Fibroblast of pulmonary artery (primary cell): Measurements from ENCODE around the gene TDRD15.

Experiments
- DNase-seq: peaks from one replicate; pipeline ENCODE4 v3.0.0-alpha.2; 2010; ENCODE audit warnings: low read depth
- H3K4me3 ChIP-seq: replicated peaks from 2 replicates; pipeline ENCODE4 v1.5.1; 2011; ENCODE audit warnings: low read depth, mild to moderate bottlenecking, control low read depth, low read length, moderate library complexity
- TF ChIP-seq, protein P1 (sequence below): IDR thresholded peaks from 2 replicates; pipeline ENCODE4 v1.5.1; 2011; ENCODE audit warnings: mild to moderate bottlenecking, control low read depth, low read length, inconsistent platforms; ENCODE audit errors: missing control alignments

TDRD15 gene

DNA sequence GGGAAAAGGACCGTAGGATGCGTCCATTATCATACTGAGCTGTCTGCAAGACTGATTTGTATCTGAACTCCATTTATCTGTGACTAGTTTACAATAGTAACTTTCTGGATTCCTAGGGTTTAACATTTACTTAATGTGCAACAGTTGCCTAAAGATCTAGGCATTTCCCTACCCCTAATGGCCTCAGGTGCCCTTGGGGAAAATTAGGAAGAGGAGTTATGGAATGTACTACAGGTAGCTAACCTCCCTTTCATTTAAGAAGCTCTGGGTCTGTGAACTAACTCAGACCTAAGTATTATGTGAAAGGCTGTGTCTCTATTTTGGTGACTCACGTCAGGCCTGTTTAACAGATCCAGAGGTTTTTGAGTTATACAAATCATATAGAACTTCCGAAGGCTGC is 59.5 kb downstream of the TDRD15 start:
- DNase-seq, result no peak
- TF ChIP-seq, protein P1, sequence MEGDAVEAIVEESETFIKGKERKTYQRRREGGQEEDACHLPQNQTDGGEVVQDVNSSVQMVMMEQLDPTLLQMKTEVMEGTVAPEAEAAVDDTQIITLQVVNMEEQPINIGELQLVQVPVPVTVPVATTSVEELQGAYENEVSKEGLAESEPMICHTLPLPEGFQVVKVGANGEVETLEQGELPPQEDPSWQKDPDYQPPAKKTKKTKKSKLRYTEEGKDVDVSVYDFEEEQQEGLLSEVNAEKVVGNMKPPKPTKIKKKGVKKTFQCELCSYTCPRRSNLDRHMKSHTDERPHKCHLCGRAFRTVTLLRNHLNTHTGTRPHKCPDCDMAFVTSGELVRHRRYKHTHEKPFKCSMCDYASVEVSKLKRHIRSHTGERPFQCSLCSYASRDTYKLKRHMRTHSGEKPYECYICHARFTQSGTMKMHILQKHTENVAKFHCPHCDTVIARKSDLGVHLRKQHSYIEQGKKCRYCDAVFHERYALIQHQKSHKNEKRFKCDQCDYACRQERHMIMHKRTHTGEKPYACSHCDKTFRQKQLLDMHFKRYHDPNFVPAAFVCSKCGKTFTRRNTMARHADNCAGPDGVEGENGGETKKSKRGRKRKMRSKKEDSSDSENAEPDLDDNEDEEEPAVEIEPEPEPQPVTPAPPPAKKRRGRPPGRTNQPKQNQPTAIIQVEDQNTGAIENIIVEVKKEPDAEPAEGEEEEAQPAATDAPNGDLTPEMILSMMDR, result no peak
- H3K4me3 ChIP-seq, result no peak overlapping the region

DNA sequence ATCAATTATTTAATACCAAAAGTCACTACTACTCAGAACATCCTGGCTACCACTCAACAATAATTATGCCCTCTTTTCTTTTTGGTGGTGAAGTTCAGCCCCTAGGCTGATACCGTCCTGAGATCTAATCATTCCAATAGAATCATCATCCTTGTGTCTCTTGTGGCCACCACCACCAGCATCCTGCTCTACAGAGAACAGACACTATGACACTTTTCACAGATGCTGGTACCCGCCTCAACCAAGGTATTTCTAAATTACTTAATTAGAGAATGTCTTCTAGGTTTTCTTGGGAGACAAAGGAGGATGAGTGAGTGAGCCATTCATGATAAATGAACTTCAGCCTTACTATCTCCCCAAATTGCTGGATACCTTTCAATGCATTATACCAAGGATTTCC is 60.0 kb downstream of the TDRD15 start:
- no peak overlapping the region for H3K4me3 ChIP-seq
- TF ChIP-seq, protein P1, result no peak
- no peak for DNase-seq

DNA sequence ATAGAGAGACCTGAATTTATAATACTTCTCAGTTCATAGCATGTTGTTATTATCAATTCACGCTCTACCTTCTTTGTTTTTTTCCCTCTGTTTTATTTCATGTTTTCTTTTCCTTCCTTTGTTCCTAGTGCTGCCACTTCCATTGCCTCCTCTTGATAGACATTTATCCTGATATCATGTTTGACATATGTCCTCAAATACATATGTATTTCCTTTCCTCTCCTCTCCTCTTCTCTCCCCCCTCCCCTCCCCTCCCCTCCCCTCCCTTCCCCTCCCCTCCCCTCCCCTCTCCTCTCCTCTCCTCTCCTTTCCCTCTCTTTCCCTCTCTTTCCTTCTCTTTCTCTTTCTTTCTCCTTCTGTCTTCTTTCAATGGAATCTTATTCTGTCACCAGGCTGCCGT is 67.8 kb downstream of the TDRD15 start:
- H3K4me3 ChIP-seq, result no peak overlapping the region
- TF ChIP-seq, protein P1, result no peak
- DNase-seq, result no peak
